Measurements from ENCODE around the gene CDKL5.
A peak's percentile ranks its signal among the peaks of the same experiment; 100 is the strongest.
"Not testable (repeated sequence)": the region's sequence is repeated elsewhere in the genome, so short reads cannot be mapped to it uniquely, and the experiment has no call there.

CDKL5 gene

DNA sequence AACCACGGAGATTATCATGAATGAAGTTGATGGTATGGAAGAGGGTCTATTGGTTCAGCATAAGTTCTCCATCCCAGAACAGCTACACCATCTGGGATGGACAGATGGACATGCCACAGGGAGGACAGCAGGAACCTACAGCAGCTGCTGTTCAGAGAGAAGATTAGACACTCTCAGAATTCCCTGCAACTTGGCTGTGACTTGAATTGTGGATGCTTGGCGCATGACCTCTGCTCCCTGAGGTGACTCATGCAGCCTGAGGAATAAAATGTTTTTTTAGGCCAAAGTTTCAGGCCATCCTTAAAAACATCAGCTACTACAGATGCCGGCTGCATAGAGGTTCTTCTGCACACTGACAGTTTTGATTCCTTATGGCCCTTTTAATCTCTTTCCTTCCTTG lies 149.2 kb downstream of the CDKL5 start:
- DNase-seq (ENCODE audit: low spot score), result no peak

DNA sequence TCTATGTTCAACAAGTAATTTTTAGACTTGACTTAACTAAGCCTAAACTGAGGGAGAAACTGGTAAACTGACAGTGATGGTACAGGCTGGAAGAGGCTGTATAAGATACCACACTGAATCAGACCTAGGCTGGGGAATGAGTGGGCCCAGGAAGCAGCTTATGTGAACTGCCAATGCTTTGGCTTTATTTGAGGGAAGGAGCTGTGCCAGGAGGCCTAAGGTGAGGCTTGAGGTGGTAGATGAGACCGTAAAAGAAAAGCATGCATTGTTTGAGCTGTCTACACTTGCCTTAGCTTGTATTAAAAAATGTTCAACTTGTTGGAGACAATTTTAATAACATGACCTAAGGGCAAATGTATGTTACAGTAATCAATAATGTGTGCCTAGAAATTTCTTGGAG lies 150.3 kb downstream of the CDKL5 start:
- DNase-seq (ENCODE audit: low spot score), result no peak

DNA sequence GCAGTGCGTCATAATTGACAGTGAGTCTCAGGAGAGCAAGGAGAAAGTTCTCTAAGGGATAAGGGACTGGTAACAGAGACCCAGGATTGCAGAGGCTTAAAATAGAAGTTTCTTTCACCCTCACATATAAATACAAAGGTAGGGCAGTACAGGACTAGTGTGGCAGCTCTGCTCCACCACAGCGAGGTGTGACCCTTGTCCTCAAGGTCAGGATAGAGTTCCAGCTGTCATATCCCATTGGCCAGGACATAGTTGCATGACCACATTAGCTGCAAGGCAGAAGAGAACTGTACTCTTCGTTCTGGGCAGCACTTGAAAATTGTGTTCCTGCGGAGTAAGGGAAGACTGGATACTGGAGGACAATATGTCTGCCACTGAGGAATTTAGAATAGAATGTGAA lies 152.0 kb downstream of the CDKL5 start:
- DNase-seq (ENCODE audit: low spot score), result no peak

DNA sequence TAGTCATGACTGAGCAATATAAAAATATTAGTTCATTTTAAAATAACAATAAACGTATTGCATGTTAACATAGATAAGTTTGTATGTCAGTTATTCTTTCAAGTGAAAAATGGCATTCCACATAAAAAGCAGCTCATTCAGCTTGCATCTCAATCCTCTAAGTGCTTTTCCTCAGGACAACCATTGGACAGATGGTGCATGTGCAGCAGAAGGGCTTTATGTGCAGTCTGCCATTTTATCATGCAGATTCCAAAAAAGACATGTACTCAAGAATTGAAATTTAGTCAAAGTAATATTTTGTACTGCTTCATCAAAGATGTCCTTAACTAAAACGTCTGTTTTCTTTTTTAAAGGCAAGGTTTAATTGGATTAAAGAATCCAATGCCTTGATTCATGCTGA lies 153.1 kb downstream of the CDKL5 start:
- no peak for DNase-seq (ENCODE audit: low spot score)

DNA sequence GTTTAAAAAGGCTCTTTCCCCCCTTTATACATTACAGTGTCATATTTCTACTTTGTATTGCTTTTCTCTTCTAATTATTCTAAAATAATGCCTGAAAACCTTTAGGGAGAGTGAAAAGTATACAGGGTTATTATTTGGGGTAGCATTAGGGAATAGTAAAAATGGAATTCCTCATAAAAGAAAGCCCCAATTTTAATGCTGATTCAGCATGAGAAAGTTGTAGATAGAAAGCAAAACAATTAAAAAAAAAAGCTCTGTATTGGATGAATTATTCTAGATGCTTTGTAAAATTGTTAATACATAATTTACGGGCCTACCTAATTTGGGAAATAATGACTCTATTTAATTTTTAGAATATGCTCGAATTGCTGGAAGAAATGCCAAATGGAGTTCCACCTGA lies 154.1 kb downstream of the CDKL5 start:
- DNase-seq (ENCODE audit: low spot score), result no peak

DNA sequence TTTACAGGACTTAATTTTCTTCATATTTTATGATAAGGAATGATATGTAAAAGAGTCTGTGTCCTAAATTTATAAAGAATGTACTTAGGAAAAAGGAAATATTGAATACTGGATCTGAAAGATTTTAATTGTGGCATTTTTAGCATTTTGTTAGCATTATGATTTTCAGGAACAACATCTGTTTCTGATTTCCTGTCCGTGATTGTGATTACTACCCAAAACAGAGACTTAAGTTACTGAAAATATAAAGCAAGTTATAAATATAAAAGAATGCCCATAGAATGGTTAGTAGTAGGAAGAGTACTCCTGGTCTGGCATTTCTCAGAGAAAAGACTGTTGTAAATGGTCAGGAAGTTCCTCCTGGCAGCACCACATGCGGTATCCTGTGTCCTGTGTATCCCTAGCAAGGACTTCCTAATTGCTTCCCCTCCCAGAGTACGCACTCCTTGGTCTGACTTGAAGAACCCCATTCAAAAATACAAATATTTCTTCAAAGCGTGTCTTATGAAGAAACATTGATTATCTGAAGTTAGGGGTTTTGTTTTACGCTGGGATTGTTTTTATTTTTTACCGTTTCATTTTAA lies 157.6 kb downstream of the CDKL5 start:
- DNase-seq (ENCODE audit: low spot score), result no peak

DNA sequence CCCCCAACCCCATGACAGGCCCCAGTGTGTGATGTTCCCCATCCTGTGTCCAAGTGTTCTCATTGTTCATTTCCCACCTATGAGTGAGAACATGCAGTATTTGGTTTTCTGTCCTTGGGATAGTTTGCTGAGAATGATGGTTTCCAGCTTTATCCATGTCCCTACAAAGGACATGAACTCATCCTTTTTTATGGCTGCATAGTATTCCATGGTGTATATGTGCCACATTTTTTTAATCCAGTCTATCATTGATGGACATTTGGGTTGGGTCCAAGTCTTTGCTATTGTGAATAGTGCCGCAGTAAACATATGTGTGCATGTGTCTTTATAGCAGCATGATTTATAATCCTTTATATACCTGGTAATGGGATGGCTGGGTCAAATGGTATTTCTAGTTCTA lies 163.9 kb downstream of the CDKL5 start:
- DNase-seq (ENCODE audit: low spot score), result not testable (repeated sequence)

DNA sequence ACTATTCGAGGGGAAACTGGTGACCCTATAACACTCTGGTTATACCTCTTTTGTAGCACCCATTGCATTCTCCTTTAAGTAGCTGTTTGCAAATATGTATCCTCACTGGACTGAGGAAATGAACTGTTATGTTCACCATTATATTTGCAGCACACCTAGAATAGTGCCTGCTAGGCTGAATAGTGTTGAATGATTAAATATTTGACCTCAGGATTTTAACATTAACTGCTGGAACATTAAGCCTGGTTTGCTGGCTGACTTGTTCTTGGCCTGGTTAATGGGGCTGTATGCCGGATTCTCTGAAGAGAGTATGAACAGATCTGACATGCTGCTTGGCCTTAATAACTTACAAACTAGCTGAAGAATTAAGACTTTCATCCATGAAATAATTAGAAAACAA lies 166.4 kb downstream of the CDKL5 start:
- no peak for DNase-seq (ENCODE audit: low spot score)

DNA sequence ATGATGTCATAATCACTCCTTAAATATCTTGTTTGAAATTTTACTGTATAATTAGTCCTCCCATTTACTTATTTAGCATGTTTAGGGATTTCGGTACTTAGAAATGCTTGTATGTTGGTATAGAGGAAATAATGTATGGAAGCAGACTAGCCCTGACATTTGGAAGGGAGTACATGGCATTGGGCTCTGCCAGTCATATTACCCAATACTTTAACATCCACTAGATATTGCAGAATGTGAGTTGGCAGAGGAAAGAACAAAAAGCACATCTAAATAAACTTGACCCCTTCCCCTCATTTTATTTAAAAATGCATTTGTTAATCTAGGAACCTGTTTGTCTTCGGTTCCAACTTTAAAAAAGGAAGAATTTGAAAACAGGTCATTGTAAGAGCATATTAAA lies 168.7 kb downstream of the CDKL5 start:
- no peak for DNase-seq (ENCODE audit: low spot score)

DNA sequence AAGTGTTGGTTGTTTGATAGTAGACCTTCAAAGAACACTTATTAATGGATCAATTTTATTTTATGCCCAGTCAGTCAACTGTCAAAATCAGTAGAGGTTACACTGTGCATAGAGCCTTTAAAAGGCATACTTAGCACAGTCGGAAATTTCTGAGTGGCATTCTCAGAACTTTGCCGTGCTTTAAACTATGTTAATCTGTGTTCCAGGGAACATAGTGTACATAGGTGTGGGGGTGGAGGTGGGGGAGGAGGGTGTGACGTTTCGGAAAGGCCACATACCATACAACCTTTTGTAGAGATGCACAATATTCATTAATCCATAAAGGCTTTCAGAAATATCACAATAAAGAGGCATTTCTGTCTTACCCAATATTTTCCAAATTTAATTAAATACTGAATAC lies 170.7 kb downstream of the CDKL5 start:
- no peak for DNase-seq (ENCODE audit: low spot score)

DNA sequence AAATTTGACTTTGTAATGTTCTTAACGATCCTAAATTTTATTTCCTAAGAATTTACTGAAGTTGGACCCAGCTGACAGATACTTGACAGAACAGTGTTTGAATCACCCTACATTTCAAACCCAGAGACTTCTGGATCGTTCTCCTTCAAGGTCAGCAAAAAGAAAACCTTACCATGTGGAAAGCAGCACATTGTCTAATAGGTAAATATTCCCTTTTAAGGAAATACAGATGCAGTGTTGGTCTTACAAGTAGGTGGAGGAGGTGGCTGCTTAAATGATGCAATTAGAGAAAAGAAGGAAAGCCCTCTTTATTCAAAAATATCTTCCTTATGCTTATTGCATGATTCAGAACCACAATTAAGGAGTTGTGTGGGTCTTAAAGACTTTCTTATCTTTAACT lies 173.0 kb downstream of the CDKL5 start:
- no peak for DNase-seq (ENCODE audit: low spot score)

DNA sequence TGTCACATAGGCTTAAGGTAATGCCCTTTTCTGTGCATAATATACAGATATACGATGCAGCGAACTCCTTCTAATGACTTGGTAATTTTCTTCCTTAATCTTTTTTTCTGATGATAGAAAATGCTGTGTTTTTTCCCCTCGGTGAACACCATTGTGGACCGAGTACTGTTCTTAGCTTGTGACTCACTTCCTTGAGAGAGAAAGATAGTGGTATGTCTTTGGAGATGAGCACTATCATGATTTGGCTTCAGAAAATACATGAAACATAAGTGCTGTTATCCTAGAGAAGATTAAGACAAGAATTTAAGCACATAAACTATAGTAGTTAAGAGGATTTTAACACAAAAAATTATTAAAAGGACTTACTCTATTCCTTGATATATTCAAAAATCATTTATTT lies 182.6 kb downstream of the CDKL5 start:
- DNase-seq (ENCODE audit: low spot score), result no peak

DNA sequence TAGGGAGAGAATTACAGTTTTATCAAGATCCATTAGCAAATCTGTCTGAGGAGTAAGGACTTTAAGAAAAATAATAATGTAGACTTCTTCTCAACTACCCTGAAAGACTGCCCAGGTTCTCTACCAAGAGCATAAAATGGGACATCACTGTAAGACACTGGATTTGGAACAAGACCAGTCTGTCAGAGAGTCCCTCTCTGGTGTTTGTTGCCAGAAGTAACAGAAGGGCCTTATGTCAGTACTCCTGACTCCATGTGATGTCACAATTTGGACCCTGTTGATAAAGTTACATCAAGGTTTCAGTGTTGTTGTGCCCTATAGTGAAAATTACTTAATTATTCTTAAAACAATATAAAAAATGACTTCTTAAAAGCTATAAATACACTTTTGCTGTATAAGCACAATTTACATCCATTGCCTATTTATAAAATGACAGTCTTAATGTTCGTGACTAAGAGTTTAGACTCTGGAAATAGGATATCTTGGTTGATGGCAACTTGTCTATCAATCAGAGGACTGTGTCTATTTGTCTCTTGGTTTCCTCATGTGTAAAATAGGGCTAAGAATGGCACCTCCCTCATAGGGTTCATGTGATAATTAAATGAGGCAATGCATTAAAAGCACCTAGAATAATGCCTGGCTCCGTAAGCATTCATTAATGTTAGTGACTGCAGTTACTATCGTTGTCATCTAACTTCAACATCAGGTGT lies 188.7 kb downstream of the CDKL5 start:
- DNase-seq (ENCODE audit: low spot score), result no peak

DNA sequence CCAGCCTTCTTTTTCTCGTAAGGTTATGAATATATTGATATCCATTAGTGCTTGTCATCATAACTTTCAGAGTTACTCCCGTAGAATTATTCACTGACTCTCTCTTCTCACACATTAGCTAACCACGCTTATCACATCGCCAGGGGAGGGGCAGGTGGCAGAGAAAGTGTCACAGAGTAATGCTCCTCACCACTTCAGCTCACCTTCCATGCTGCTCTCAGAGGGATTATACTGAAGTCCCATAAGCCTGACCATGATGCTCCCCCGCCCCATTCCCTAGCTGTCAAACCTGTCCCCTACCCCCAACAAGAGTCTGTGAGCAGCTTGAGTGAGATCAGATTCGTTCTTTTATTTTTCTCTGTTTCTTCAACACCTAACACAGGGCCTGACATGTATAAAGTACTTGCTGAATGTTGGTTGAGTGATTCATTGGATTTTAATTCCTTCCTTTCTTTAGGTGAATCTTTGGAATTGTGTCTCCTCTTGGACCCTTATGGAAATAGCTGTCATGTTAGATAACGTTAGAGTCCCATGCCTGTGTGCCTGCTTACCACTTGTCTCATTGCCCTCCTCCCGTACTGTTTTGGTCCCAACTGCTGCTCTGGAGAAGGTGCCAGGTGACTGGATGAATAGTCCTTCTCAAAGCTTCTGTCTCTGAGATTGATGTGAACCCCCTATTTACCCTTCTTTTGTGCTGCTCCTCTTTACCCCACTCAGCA lies 191.4 kb downstream of the CDKL5 start:
- DNase-seq (ENCODE audit: low spot score), result no peak

DNA sequence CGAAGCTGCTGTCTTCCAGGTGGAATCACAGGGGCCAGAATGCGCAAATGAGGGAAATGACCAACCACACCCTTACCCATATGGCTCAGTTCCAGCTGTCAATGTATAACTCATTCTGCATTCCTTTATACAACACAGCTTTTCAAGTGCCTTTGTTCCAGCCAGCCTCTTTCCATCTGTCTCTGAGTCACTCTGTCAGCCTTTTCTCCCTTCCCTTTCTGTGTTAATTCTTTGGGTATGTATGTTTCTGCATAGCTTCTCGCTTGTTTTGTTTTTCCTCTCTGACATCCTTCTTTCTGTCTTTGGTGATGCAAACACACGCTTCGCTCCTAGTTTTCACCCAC lies 192.0 kb downstream of the CDKL5 start:
- no peak for DNase-seq (ENCODE audit: low spot score)

DNA sequence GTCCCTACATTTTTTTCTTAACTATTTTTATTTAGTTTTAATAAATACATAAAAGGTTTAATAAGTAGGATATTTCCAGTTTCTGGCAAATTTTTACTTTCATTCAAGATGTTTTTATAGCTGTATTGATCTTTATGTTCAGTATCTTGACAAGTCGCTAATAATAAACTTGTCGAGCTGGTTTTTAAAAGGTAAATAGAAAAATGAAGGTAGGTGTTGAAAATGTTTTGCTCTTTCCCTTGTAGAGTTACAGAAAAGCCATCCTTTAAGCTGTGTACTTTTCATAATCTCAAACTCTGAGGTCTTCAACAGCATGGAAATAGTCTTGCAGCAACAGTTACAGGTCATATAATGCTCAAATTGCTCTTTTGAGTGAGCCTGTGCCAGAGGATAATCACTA lies 193.9 kb downstream of the CDKL5 start:
- no peak for DNase-seq (ENCODE audit: low spot score)

DNA sequence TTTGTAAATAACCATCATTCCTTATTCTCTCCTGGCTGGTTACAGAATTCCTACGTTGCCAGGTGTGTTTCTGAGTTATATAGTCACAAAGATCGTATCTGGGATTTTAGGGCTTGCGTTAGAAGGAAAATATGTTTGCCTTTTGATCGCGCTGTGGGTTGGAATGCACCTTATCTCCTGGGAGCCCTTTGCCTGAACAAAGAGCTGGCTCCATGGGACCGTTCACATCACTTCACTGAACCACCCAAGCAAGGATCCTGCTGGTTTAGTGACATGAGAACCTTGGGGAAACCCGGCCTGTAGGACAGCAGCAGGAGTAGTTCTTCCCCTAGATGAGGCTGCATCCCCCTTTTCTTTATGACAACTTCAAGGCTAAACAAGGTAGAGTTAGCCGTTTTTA lies 194.9 kb downstream of the CDKL5 start:
- no peak for DNase-seq (ENCODE audit: low spot score)

DNA sequence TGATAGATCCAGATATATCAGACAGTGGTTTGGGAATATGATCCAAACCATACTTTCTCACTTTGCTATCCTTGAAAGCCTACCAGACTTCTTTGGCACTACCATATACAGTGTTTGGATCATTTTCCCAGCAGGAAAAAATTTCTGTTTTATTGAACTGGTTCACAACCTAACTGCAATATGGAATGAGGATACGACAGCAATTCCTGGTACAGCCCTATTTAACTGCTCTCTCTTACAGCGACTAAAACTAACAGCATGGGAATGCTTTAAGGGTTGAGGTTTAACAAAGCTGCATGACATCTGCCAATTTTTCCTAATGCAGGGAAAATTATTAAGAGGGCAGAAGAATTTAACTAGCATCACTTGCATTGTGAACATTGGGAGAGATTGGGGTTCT lies 199.2 kb downstream of the CDKL5 start:
- DNase-seq (ENCODE audit: low spot score), result no peak

DNA sequence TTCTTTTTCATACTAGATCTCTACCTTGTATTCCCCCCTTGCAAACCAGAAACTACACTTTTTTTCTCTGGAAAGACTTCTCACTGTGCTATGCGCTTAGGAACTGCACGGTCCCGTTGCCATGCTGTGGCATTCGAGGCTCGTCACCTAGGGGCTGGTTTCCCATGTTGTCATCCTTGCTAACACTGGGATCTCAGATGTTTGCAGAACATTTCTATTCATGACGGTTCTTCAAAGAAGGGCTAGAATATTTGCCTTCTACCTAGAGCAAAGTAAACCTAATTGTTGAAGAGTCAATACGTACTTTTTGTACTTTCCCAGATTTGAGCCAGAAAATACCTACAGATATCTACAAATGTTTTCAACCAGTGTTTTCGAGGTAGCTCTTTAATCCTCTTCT lies 205.5 kb downstream of the CDKL5 start:
- DNase-seq (ENCODE audit: low spot score), result no peak

DNA sequence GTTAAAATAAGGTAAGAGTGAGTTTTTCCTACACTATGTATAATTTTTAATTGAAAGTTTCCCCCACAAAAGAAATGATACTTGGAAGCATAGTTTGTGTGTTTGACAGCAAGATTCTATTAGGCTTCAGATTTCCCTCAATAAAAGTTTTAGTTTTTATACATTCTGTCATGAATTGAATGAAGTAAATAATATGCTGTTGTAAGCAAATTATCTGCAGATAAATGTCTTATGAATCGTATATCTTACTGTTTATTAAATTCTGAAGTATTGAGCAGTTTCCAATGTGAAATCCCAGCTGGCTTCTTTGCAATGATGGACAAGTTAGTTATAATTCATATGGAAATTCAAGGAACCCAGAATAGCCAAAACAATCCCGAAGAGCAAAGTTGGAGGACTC lies 213.0 kb downstream of the CDKL5 start:
- no peak for DNase-seq (ENCODE audit: low spot score)

DNA sequence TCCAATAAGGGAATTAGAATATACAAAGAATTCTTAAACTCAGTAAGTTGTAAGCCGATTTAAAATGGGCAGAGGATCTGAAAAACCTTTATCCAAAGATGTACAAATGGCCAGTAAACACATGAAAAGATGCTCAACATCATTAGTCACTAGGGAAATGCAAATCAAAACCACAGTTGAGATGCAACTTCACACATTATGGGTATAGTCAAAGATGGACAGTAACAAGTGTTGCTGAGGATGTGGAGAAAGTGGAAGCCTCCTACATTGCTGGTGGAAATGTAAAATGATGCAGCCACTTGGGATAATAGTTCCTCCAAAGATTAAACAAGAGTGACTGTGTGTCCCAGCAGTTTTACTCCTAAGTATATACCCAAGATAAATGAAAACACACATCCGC lies 213.9 kb downstream of the CDKL5 start:
- no peak for DNase-seq (ENCODE audit: low spot score)

DNA sequence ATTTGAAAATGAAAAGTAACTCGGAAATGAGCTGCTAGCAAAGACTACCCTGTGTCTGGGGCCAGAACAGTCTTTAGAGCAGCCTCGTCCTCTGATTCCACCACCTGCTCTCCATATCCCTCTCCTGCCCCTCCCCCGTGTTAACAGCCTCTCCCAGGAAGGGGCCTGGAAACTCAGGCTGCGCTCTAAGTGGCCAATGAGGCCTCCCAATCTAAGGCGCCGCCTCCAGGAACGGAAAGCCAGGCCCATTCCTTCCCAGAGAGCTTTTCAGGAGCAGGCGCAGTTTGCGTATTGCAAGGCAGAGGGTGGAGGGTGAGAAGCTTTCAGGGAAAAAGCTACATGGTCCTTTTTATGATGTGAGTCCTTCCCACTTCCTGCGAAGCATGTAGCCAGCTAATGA lies 215.3 kb downstream of the CDKL5 start:
- peak; percentile 87 for DNase-seq (ENCODE audit: low spot score)

DNA sequence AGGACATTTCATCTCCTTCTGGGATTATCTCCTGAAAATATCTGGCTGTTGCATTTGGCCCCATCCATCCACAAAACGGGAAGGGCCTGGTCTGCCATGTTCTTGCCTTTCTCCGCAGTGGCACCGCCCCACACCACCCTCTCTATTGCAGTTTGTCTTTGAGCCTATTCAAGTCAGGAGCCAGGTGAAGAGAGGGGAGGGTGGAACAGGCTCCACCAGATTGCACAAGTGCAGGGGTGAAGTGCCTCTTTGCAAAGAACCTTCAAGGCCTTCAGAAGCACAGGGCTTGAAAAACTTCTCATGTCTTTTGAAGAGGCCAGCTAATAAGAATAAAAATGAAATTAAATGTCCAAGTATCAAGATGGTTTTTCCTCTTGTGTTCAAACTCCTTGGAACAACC lies 217.8 kb downstream of the CDKL5 start:
- no peak for DNase-seq (ENCODE audit: low spot score)

Data from SK-N-DZ (cell line).